Astrocyte of the spinal cord (primary cell): ENCODE data around the gene C5orf15.

Source experiments
- DNase-seq: peaks from one replicate; pipeline ENCODE4 v3.0.0; 2011; ENCODE audit warnings: low read depth, low spot score
- H3K4me3 ChIP-seq: 2 replicates; pipeline ENCODE4 v1.5.1; 2011; ENCODE audit warnings: low read depth, mild to moderate bottlenecking, low read length, moderate library complexity
- in situ Hi-C: cut with HindIII; loops from 2 replicates; pipeline ENCODE4 v1.10.0; 2017; ENCODE audit warnings: low sequenced_read_pairs
- TF ChIP-seq, protein P1 (sequence below): IDR thresholded peaks from 2 replicates; pipeline ENCODE4 v1.5.1; 2012; ENCODE audit warnings: low read depth, mild to moderate bottlenecking, low read length, inconsistent platforms

C5orf15 gene

DNA sequence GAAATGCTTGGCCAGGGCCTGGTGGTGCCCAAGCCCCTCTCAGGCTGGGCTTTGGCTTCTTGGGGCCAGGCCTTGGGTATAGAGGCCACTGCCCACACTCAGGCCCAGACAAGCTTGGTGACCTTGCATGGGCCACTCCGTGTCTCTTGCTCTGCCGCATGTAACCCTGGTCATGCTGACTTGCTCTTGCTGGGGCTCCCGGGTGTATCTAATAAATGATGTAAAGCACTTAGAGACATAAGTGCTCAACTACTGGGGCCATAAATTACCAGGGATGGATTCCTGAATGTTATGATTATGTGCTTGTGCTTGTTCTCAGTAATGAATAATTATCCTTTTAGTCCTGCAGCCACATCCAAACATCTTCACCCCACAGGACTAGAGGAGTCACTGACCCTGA, 54.0 kb downstream of the C5orf15 start:
- no peak overlapping the region for H3K4me3 ChIP-seq
- no peak for DNase-seq
- in situ Hi-C loops = no loop called here
- TF ChIP-seq, protein P1, sequence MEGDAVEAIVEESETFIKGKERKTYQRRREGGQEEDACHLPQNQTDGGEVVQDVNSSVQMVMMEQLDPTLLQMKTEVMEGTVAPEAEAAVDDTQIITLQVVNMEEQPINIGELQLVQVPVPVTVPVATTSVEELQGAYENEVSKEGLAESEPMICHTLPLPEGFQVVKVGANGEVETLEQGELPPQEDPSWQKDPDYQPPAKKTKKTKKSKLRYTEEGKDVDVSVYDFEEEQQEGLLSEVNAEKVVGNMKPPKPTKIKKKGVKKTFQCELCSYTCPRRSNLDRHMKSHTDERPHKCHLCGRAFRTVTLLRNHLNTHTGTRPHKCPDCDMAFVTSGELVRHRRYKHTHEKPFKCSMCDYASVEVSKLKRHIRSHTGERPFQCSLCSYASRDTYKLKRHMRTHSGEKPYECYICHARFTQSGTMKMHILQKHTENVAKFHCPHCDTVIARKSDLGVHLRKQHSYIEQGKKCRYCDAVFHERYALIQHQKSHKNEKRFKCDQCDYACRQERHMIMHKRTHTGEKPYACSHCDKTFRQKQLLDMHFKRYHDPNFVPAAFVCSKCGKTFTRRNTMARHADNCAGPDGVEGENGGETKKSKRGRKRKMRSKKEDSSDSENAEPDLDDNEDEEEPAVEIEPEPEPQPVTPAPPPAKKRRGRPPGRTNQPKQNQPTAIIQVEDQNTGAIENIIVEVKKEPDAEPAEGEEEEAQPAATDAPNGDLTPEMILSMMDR = no peak

GRCh38 chr5:133913413-133914155, 54.8 kb downstream of the C5orf15 start:
- TF ChIP-seq, protein P1 = no peak
- no peak overlapping the region for H3K4me3 ChIP-seq
- in situ Hi-C loops = no loop called here
- DNase-seq = no peak

- TF ChIP-seq, protein P1 = no peak
- no peak overlapping the region for H3K4me3 ChIP-seq
- in situ Hi-C loops = no loop called here
- DNase-seq = no peak
Observed at GRCh38 chr5:133912951-133913350, 55.5 kb downstream of the C5orf15 start.

- H3K4me3 ChIP-seq = no peak overlapping the region
- in situ Hi-C loops = no loop called here
- TF ChIP-seq, protein P1 = no peak
- DNase-seq = no peak
Observed at GRCh38 chr5:133910571-133910970, 57.9 kb downstream of the C5orf15 start.

DNA sequence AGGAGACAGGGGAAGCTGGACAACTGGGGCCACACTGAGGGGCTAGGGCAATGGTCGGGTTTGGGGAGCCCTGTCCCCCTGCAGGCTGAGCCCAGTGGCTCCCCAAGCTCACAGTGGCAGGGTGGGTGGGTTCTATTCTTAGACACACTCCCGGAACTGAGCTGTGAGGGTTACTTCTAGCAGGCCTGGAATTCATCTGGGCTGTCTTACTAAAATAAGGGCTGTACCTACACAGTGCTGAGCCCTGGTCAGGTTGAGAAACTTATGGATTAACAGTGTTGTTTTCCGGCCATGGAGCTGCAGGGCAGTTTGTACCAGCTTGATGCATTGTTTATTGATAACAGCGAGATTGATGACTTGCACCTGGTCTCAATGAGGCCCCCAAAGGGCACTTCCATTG, 58.8 kb downstream of the C5orf15 start:
- H3K4me3 ChIP-seq = no peak overlapping the region
- in situ Hi-C loops = no loop called here
- TF ChIP-seq, protein P1 = no peak
- no peak for DNase-seq

- in situ Hi-C loops = no loop called here
- no peak overlapping the region for H3K4me3 ChIP-seq
- TF ChIP-seq, protein P1 = no peak
- DNase-seq = no peak
Observed at GRCh38 chr5:133907075-133907474, 61.4 kb downstream of the C5orf15 start.
